CD14-positive monocyte (primary cell): ENCODE measurements around the gene AKR1C2. TPM values are rescaled to one million over a fixed set of nuclear protein-coding genes. Genes with fewer than 3 reads are reported as not detected.

ENCODE experiments used
- DNase-seq, 3 donors: peaks; one replicate each; pipeline ENCODE4 v3.0.0-alpha.2; 2011 to 2022
- H2AFZ ChIP-seq: 2 replicates; pipeline ENCODE4 v1.6.0; 2012; ENCODE audit warnings: mild to moderate bottlenecking, low read depth, low read length, inconsistent platforms; ENCODE audit not compliant: insufficient read depth, poor library complexity, severe bottlenecking
- H3K27ac ChIP-seq, 2 donors: 1 replicate in 1 of 2; 2 replicates in 1 of 2; pipeline ENCODE4 v1.5.1; 2012 to 2013; ENCODE audit warnings: low read length in 2 of 2, control low read depth in 1 of 2, inconsistent platforms in 1 of 2, low read depth in 1 of 2, mild to moderate bottlenecking in 1 of 2
- H3K27me3 ChIP-seq, 2 donors: one replicate each; pipeline versions ENCODE4 v1.6.0 to v1.6.1; 2011 to 2013; ENCODE audit warnings: low read length in 2 of 2; ENCODE audit not compliant: control insufficient read depth in 2 of 2, insufficient read depth in 2 of 2
- H3K36me3 ChIP-seq, 2 donors: replicated peaks in 1 of 2; 1 replicate in 1 of 2; 2 replicates in 1 of 2; pipeline versions ENCODE4 v1.5.1 to v1.6.1; 2012 to 2013; ENCODE audit warnings: low read length in 2 of 2, control low read depth in 1 of 2, inconsistent platforms in 1 of 2, mild to moderate bottlenecking in 1 of 2; ENCODE audit not compliant: insufficient read depth in 2 of 2, control insufficient read depth in 1 of 2
- H3K4me1 ChIP-seq, 2 donors: 1 replicate in 1 of 2; 2 replicates in 1 of 2; pipeline versions ENCODE4 v1.5.1 to v1.6.1; 2012 to 2013; ENCODE audit warnings: low read length in 2 of 2, control low read depth in 1 of 2, inconsistent platforms in 1 of 2, mild to moderate bottlenecking in 1 of 2, moderate library complexity in 1 of 2; ENCODE audit not compliant: insufficient read depth in 2 of 2, control insufficient read depth in 1 of 2
- H3K4me2 ChIP-seq: replicated peaks from 2 replicates; pipeline ENCODE3; 2012; ENCODE audit warnings: low read length, moderate library complexity, mild to moderate bottlenecking; ENCODE audit not compliant: poor library complexity, severe bottlenecking; ENCODE audit errors: extremely low read depth
- H3K4me3 ChIP-seq, 3 experiments: fragments of 200-600 bp in 1 of 3; sonication (generic) in 1 of 3; replicated peaks in 1 of 3; 1 replicate in 2 of 3; 2 replicates in 1 of 3; pipeline ENCODE4 v1.5.1; 2011 to 2013; ENCODE audit warnings: low read length in 3 of 3, mild to moderate bottlenecking in 3 of 3, control low read depth in 2 of 3, low read depth in 2 of 3, inconsistent platforms in 1 of 3, moderate library complexity in 1 of 3
- H3K79me2 ChIP-seq: 2 replicates; pipeline ENCODE4 v1.6.0; 2012; ENCODE audit warnings: mild to moderate bottlenecking, control low read depth, inconsistent platforms, low read length, moderate library complexity; ENCODE audit not compliant: insufficient read depth
- H3K9ac ChIP-seq: 2 replicates; pipeline ENCODE4 v1.6.0; 2017; ENCODE audit warnings: low read length, mild to moderate bottlenecking; ENCODE audit not compliant: insufficient read depth, poor library complexity, severe bottlenecking
- H3K9me3 ChIP-seq, 2 donors: replicated peaks in 1 of 2; 1 replicate in 1 of 2; 2 replicates in 1 of 2; pipeline versions ENCODE4 v1.5.1 to v1.6.1; 2012 to 2013; ENCODE audit warnings: low read length in 2 of 2, control low read depth in 1 of 2; ENCODE audit not compliant: control insufficient read depth in 1 of 2, insufficient read depth in 1 of 2
- H4K20me1 ChIP-seq: 2 replicates; pipeline ENCODE4 v1.6.0; 2012; ENCODE audit warnings: mild to moderate bottlenecking, low read length, control low read depth, moderate library complexity; ENCODE audit not compliant: insufficient read depth
- H3K27ac Mint-ChIP-seq, 7 donors: one replicate each; pipeline ENCODE4 v1.8.0; 2020; ENCODE audit warnings: mild to moderate bottlenecking in 7 of 7, mixed read lengths in 7 of 7, moderate library complexity in 6 of 7, inconsistent platforms in 2 of 7
- H3K27me3 Mint-ChIP-seq, 3 donors: one replicate each; pipeline ENCODE4 v1.8.0; 2021 to 2022; ENCODE audit warnings: low read depth in 3 of 3, mild to moderate bottlenecking in 3 of 3, mixed read lengths in 3 of 3, moderate library complexity in 3 of 3, inconsistent platforms in 1 of 3
- H3K36me3 Mint-ChIP-seq, 2 donors: one replicate each; pipeline ENCODE4 v1.8.0; 2020; ENCODE audit warnings: mixed read lengths in 2 of 2, inconsistent platforms in 1 of 2, mild to moderate bottlenecking in 1 of 2
- H3K4me1 Mint-ChIP-seq: one replicate; pipeline ENCODE4 v1.8.0; 2020; ENCODE audit warnings: mild to moderate bottlenecking, mixed read lengths
- H3K4me3 Mint-ChIP-seq, 2 donors: one replicate each; pipeline ENCODE4 v1.8.0; 2020; ENCODE audit warnings: mild to moderate bottlenecking in 2 of 2, mixed read lengths in 2 of 2, moderate library complexity in 1 of 2
- H3K9me3 Mint-ChIP-seq, 7 donors: one replicate each; pipeline ENCODE4 v1.8.0; 2020 to 2022; ENCODE audit warnings: mixed read lengths in 7 of 7, mild to moderate bottlenecking in 6 of 7, moderate library complexity in 6 of 7, inconsistent platforms in 2 of 7
- CTCF ChIP-seq: fragments of 200-600 bp; IDR thresholded peaks from one replicate; pipeline ENCODE4 v1.8.0; 2022; ENCODE audit warnings: antibody characterized with exemption, mild to moderate bottlenecking
- WGBS: methylation state at CpG from one replicate; pipeline ENCODE4 v1.1.5; 2013; ENCODE audit warnings: missing lambda C conversion rate; ENCODE audit not compliant: insufficient coverage; 5-methylcytosine and 5-hydroxymethylcytosine counted together
- intact Hi-C, 2 donors: fragments of 100-400 bp; cut with micrococcal nuclease; formaldehyde crosslinking; loops; one replicate each; pipeline versions ENCODE4 v1.15.0 to v1.15.1; 2023
- polyA plus RNA-seq, 3 donors: library from polyadenylated mRNA; depleted of rRNA in 1 of 3; unstranded in 2 of 3; stranded (reverse) in 1 of 3; fragments of 300-500 nt in 2 of 3; fragments of >200 nt in 1 of 3; fragmentation: Illumina TruSeq in 2 of 3; gene quantifications; 1 replicate in 2 of 3; 2 replicates in 1 of 3; pipeline ENCODE4 v1.2.3, GENCODE V29; 2012 to 2021

The AKR1C2 gene
- polyA plus RNA-seq, 3 donors, result 0.13 TPM; not detected in 2

- Histone ChIP-seq H3K4me2 (no peak overlapping the region), H3K9ac (no peak overlapping the region), H3K36me3 (no peaks in the 10 kb centered on the region), H3K9me3 (peaks cover 0 to 13% of the 10 kb centered on the region in 2 donors), H2AFZ (no peak overlapping the region), H3K4me1 (no peaks in the 10 kb centered on the region), H3K79me2 (no peaks in the 10 kb centered on the region), H3K27ac (no peak overlapping the region), H3K27me3 (no peaks in the 10 kb centered on the region), H3K4me3 (no peak overlapping the region), H4K20me1 (no peaks in the 10 kb centered on the region)
- Mint-ChIP-seq H3K27ac (no peak overlapping the region), H3K9me3 (peaks cover 4 to 20% (median 9%) of the 10 kb centered on the region in 7 donors), H3K4me3 (no peak overlapping the region), H3K27me3 (peaks cover 0 to 1% (median 1%) of the 10 kb centered on the region in 3 donors), H3K4me1 (peaks cover 5% of the 10 kb centered on the region), H3K36me3 (no peaks in the 10 kb centered on the region)
- intact Hi-C loops, result no loop called here
- TF ChIP-seq CTCF, result no peak
- 92% methylated on average over 4 of the region's 6 CpGs for WGBS
- no peak for DNase-seq
Observed at GRCh38 chr10:5046410-5046809, 42.8 kb upstream of the AKR1C2 start.

GRCh38 chr10:5045095-5045494 is 41.4 kb upstream of the AKR1C2 start:
- Histone ChIP-seq H3K27ac (no peak overlapping the region), H3K36me3 (no peaks in the 10 kb centered on the region), H2AFZ (no peak overlapping the region), H4K20me1 (no peaks in the 10 kb centered on the region), H3K27me3 (no peaks in the 10 kb centered on the region), H3K4me2 (no peak overlapping the region), H3K9ac (no peak overlapping the region), H3K79me2 (no peaks in the 10 kb centered on the region), H3K4me3 (no peak overlapping the region), H3K4me1 (no peaks in the 10 kb centered on the region), H3K9me3 (peaks cover 0 to 13% of the 10 kb centered on the region in 2 donors)
- TF ChIP-seq CTCF, result no peak
- Mint-ChIP-seq H3K36me3 (no peaks in the 10 kb centered on the region), H3K4me1 (peaks cover 10% of the 10 kb centered on the region), H3K27ac (no peak overlapping the region), H3K4me3 (no peak overlapping the region), H3K9me3 (peaks cover 6 to 26% (median 9%) of the 10 kb centered on the region in 7 donors), H3K27me3 (peaks cover 0 to 1% (median 1%) of the 10 kb centered on the region in 3 donors)
- intact Hi-C loops, result no loop called here
- no peak for DNase-seq
- WGBS, result 98% methylated on average over 4 of the region's 9 CpGs
